HL-60/S4 treated with retinoic acid at 250 ng/mL for 4 days and 3 days (cell line): ENCODE data around the gene RNF181.
"Not testable (repeated sequence)": the region's sequence is repeated elsewhere in the genome, so short reads cannot be mapped to it uniquely, and the experiment has no call there.

Experiments
- in situ Hi-C: fragments of 300-500 bp; cut with MboI; formaldehyde crosslinking; loops from 2 replicates; pipeline ENCODE4 v1.7.0; 2022; ENCODE audit warnings: low sequenced_read_pairs

Gene RNF181, protein sequence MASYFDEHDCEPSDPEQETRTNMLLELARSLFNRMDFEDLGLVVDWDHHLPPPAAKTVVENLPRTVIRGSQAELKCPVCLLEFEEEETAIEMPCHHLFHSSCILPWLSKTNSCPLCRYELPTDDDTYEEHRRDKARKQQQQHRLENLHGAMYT

DNA sequence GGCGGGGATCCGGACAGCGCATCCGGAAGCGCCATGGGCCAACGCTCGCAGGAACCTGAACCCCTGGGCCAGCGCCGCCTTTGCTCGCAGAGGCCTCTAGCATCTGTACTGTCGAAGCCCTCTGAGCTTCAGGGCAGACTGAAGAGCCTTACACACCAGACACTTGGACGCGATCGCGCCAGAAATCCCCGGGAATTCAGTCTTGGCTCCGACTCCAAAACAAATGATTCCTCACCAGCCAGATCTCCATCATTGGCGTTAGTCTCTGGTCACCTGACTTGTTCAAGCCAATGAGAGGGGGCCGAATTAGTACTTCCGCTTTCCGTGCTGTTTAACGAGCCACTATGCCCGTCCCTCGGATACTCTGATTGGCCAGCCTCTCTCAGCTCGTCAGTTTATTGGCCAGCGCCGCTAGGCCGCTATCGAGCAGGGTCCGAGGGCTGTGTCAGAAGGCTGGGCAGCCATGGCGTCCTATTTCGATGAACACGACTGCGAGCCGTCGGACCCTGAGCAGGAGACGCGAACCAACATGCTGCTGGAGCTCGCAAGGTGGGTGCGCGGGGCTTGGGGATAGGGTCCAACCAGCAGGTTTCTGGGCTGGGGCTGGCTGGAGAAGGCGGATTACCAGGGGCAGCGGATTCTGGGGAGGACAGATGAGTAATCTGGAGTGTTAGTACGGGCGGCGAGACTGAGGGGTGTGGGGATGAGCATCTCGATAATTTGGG lies at the start of gene RNF181:
RNF181 (plus strand) TSS at position 445 of the 725 bp plus-strand sequence; CDS start at position 464, 19 bp downstream.
- in situ Hi-C loops: no loop called here

DNA sequence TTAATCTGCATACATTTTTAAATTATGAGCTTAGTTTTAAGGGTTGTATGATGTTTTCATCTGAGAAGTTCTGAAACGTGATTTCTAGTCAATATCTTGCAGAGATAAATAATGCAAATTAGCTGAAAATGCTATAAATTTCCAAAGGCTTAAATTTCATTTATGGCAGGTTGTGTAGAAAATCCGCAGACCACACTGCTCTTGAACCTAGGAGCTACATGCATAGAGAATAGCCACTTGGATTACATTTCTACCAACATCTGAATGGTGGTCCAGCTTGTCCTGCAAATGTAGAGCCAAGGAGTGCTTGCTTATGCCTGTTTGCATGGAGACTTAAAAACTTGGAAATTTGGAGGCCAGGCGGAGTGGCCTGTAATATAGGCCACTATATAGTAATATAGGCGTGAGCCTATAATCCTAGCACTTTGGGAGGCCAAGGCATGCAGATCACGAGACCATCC lies 49.7 kb upstream of the RNF181 start:
- in situ Hi-C loops: no loop called here

DNA sequence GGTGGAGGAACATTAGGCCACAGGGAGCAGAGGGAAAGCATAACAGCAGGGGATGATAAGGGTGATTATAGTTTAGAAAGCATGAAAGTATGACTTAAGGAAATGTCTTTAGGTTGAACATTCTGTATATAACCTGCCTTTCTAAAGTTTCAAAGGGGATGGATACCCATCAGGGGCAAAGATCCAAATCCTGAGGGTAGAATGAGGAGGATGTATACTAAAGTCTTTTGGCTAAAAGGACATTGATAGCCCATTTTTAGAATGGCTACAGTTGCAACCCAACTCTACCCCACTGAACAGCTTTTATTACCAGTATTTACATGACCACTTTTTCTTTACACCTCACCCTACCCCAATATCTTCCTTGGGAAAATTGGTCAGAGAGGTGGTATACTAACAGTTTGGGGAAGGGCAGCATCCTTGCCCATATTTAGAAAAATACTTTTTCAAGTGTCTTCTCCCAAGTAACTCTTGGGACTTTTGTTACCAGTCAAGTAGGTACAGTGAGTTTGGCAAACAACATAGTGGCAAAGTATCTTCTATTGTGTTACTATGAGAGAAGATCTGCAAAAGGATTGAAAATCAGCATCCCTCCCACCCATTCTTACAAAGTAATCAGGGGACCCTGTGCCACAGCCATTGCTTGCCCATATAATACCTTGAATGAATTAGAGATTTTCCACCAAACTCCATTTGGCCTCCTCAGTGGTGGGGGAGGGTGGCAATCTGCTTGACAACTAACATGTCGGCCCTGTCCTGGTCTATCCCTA lies 48.3 kb upstream of the RNF181 start:
- in situ Hi-C loops: no loop called here

DNA sequence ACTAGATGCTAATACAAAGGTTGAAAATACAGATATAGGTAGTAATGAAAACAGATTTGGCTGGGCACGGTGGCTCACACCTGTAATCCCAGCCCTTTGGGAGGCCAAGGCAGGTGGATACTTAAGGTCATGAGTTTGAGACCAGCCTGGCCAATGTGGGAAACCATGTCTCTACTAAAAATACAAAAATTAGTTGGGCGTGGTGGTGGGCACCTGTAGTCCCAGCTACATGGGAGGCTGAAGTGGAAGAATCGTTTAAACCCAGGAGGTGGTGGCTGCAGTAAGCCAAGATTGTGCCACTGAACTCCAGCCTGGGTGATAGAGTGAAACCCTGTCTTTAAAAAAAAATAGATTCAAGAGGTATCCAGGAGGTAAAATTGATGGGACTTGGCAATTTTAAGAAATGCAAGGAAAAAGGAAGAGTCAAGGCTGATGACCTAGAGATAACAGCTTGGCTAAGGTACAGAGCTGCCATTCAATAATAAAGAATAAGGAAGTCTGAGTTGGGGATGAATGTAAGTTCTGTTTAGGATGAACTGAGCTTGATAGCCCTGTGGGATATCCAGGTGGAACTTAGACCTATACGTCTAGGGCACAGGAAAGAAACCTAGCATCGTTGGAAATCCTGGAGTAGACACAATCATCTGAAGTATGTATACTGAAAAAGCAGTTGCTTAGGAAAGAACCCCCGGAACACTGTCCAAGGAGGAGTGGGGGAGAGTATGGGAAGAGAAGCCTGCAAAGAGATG lies 47.5 kb upstream of the RNF181 start:
- in situ Hi-C loops: no loop called here

DNA sequence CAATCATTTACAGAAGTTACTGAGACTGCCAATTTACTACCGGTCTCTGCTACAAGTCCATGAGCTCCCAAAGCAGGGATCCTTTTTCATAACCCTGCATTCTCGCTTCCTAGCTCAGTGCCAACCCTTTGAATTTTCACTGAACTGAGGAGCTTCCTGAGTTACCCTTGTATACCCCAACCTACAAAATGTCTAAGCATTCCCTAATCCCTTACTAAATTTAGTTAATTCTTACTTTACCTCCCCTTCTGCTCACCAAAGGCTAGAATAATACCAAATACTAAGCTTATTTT lies 47.0 kb upstream of the RNF181 start:
- in situ Hi-C loops: no loop called here

DNA sequence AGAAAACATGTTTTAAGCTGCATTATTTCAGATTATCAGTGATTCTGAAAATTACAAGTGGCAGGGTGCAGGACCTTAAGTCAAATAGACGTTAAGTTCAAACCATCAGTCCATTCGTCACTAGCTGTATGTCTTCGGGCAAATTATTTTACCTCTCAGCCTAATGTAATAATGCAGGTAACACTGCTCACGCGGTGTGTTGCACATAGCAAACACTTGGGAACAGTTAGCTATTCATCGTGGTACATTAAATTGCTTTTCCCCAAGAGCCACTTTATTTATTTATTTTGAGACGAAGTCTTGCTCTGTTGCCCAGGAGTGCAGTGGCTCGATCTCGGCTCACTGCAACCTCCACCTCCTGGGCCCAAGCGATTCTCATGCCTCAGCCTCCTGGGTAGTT lies 46.5 kb upstream of the RNF181 start:
- in situ Hi-C loops: no loop called here

DNA sequence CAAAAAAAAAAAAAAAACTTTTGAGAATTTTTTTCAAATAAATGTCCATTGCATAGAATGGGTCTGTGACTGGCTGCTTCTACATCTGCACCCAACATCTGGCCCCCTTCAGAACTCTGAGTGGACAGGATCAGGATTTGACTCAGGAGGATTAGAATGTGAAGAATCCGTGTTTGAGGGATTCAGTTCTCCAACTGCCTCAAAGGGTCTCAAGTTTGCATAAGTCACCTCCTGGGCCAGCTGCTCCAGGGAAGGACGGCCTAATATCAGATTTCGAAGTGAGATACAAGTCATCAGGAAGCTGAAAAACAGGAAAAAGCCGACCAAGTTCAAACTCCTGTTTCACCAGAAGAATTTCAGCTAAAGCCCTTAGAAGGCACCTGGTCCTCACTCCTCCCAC lies 45.7 kb upstream of the RNF181 start:
- in situ Hi-C loops: loop anchor here (5.0 kb wide), 1 partner anchor 133 kb away; the partner anchor contains the start of gene SH2D6

DNA sequence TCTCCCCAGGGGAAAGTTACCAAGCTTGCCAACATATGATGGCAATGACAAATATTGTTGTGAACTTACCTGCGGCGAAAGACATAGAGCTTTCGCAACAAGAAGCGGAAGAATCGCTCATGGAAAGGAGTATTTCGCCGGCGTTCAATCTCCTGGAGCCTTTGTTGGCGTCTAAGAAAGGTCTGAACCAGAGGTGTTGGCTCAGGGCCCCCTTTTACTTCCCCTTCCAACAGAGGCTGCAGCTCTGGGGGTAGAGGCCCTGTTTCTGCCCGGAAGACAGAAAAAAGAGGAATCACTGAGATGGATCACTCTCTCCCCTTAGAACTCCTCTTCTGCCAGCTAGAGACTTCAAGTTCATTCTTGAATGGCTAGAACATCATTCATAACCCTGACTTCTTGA lies 45.1 kb upstream of the RNF181 start:
- in situ Hi-C loops: loop anchor here (5.0 kb wide), 1 partner anchor 133 kb away; the partner anchor contains the start of gene SH2D6

DNA sequence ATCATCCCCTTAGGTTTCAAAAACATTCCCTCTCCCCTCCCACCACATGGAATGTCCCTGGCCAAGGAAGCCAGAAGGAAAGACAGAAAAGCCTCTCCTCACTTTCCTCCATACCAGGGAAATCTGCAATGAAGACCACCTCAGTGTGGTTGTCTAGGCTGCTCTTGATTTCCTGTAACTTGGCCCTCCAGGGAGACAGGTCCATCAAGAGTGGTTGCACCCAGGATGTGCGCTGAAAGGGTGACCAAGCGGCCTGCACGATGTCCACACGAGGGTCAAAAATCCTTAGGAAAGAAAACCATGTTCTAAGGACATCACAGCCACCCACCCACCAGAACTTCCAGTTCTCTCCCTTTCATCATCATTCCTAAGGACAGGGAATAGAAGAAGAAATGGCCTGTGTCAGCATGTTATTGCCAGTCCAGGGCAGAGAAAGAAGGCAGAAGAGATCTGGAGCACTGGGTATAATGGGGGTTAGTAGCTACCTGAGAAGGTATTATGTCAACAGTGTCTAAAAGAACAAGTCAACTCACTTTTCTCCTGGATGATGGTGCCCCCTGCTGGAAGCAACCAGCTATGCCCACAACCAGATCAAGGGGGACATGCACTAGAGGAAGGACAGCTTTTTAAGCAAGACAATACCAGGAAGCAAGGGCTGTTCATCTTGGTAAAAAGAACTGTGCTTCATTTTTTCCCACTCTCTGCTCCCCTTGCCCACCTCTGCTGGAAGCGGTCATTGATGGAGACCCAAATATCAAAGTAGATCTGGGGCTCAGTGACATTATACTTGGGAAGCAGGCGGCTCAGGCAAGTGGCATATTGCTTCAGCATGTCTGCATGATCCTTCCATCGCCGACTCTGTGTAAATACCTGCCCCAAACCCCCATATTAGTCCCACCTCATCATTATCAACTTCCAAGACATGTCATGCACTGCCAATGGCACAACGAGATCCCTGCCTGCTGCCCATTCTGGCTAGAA lies 43.6 kb upstream of the RNF181 start:
- in situ Hi-C loops: loop anchor here (5.0 kb wide), 1 partner anchor 135 kb away; the partner anchor contains the start of gene SH2D6

DNA sequence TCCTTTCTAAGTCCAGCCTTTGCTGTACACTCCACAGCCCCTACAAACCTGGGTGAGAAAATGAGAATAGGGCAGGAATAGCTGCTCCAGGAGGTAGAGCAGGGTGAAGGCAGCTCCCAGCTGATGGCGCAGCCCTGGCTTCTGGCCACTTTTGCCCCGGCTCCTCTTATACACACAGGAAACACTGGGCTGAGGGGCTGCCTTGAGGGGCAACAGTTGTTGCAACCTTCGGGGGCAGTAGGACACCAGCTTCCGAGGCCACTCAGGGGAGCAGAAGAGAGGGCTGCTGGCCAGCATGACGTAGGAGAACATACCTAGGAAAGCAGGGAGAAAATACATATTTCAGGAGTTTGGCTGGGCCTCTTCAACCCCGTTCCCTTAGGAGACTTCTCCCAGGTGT lies 42.4 kb upstream of the RNF181 start:
- in situ Hi-C loops: loop anchor here (5.0 kb wide), 1 partner anchor 136 kb away; the partner anchor contains the start of gene SH2D6

DNA sequence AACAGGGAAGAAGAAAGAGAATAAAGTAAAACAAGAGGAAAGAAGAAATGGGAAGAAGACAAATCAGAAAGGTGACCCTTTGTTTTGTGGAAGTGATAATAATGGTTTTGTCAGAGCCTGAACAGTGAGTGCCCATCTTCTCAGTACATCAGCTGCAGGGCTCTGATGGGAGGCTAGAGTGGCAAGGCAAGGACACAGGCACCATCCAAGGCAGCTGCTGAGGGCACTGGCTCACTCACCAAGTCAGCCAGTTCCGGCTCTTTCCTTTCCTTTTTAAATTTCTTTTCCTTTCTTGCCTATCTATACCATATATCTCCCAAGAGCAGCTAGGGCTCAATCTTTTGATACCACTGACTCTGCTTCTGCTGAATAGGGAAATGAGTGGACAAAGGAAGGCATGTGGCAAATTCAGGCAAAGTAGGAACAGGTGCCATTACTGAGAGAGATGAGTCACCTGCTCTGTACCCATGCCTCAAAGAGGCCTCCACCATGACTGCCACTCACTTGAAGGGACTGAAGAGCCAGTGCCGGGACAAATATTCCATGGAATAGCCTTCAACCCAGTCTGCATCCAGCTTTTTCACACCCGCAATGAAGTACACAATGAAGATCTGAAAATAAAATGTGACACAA lies 40.4 kb upstream of the RNF181 start:
- in situ Hi-C loops: loop anchor here (5.0 kb wide), 1 partner anchor 138 kb away; the partner anchor contains the start of gene SH2D6

DNA sequence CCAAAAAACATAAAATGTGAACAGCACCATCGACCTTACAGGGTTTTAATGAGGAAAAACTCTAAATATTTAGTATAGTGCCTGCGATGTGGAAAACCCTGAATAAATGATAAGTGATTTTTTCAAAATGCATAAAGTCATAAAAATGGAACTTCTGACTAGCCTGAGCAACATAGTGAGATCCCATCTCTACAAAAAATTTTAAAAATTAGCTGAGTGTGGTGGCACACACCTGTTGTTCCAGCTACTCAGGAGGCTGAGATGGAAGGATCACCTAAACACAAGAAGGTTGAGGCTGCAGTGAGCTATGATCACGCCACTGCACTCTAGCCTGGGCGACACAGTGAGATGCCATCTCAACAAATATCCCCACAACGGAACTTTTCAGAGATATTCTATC lies 38.4 kb upstream of the RNF181 start:
- in situ Hi-C loops: no loop called here

DNA sequence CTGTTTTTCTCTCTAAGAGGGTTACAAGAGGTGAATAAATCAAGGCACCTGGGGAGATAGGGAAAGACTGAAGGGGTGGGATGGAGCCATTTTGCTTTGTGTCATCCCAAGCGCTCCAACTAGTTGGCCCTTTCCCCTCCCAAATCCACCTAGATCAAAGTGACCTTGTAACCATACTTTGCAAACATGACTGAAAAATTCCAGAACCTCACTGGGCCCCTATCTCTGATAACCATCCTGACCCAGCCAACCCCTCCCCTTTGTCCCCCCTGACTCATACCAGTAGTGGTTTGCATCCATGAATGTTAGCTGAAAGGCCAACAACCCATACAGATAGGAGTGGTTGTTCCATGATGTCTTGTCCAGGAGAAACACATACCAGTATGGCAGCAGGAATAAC lies 37.4 kb upstream of the RNF181 start:
- in situ Hi-C loops: no loop called here

DNA sequence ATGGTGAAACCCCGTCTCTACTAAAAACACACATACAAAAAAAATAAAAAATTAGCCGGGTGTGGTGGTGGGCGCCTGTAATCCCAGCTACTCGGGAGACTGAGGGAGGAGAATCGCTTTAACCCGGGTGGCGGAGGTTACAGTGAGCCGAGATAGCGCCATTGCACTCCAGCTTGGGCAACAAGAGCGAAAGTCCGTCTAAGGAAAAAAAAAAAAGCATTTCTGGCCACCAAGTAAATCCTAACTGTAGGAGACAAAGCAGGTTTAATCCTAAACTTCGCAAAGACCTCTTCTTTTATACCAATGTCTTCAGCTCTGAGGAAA lies 35.2 kb upstream of the RNF181 start:
- in situ Hi-C loops: not testable (repeated sequence)

DNA sequence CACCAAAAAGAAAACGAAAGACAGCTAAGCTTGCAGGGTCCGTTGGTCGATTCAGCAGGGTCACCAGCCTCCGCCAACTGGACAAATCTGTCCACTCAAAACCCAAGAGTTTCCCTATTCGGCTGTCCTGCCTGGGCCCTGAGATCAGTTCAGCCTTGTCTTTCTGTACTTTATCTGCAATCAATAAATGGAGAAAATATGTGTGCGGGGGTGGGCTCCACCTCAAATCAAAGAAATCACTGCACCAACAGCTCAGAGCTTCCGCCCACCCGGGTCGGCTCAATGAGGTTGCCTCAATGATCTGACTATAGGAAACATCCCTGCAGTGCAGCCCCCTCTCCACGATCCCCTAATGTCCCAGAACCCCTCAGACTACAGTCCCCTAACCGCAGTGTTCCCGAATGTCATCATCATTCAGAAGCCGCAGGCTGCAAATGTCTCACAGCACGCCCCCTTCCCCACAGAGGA lies 34.7 kb upstream of the RNF181 start:
- in situ Hi-C loops: no loop called here

DNA sequence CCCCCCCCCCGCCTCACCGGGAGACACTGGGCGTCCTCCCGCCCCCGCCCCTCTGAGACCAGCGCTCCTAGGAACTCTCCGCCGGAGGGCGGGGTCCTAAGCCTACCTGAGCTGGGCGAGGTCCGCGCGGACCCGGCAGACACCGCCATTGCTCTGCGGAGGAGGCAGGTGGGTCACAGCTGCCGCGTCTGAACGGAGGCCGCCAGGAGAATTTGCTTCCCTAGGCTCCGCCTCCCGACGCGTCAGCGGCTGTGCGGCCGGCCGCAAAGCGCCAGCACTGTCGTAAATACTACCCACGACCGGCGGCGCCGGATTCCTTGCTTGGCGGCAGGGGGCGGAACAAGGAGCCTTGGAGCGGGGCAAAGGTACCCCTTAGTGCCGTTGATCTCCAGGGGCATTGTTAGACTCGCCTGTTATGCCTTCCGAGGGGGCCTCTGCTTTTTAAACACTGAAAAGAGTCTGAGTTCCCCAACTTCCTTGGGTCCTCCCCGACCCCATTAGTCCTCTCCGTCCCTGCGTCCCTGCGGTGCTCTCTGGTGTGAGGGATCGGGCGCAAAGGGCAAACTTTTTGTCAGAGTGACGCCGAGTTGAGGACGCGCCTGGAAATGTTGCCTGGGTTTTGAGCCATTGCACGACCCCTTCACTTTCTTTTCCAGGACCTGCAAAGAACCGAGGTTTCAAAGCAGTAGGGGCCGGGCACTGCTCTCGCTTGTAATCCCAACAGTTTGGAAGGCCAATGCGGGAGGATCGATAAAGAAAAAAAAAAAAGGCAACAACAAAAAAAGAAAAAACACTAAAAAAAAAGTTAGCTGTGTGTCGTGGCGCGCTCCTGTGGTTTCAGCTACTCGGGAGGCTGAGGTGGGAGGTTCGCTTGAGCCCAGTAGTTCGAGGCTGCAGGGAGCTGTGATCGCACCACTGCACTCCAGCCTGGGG lies 34.0 kb upstream of the RNF181 start, which contains the start of gene GGCX:
GGCX (minus strand) TSS at position 214 of the 933 bp plus-strand sequence; CDS start at position 149, 65 bp downstream.
- in situ Hi-C loops: no loop called here

DNA sequence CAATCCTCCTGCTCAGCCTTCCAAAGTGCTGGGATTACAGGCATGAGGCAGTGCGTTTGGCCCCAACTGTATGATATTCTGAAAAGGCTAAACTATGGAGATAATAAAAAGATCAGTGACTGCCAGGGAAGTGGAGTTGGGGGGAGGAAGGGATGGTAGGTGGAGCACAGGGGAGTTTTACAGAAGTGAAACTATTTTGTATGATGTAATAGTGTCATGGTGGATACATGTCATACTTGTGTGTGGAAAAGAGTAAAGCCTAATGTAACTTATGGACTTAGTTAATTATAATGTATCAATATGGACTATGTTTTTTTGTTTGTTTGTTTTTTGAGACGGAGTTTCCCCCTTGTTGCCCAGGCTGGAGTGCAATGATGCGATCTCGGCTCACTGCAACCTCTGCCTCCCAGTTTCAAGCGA lies 31.4 kb upstream of the RNF181 start:
- in situ Hi-C loops: no loop called here

DNA sequence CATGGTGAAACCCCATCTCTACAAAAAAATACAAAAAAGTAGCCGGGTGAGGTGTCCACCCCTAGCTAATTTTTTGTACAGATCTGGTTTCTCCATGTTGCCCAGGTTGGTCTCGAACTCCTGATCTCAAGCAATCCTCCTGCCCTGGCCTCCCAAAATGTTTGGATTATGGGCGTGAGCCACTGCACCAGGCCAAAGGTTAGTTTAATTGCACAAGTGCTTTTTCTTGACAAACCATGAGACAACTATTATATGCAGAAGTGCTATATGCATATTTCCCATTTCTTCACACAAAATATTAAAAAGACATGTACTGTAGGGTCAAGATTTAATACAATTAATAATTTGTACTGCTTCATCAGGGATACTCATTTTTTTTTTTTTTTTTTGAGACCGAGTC lies 29.3 kb upstream of the RNF181 start:
- in situ Hi-C loops: no loop called here
